ENCODE data around the gene NEURL4. TPM values are rescaled to one million over a fixed set of nuclear protein-coding genes. Genes with fewer than 3 reads are reported as not detected.

NEURL4 gene
- total RNA-seq, 4 donors from 2014 or later = 23.3 to 69.0 (median 53.9) TPM

DNA sequence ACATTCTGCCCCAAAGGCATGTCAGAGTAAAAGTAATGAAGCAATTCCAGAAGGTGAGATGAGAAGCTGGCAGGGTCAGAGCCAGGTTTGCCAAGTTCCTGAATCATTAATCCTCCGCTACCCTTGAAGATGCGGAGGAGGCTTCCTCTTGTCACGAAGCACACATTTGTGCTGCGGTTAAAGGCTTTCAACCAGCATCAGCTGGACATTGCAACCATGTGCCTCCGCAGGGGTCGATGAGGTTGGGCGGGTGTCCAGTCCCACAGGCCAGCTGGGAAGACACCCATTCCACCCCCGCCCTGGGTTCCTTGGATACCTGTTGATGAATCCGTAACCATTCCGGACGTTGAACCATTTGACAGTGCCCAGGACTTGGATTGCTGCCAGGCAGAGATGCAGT, 36.0 kb downstream of the NEURL4 start:
- no peaks in the 10 kb centered on the region for H3K27me3 ChIP-seq
- H3K4me3 ChIP-seq = no peak overlapping the region
- H3K27ac ChIP-seq = peak overlapping the region in 2 of 4 donors; percentile 86 to 92
- peaks cover 0 to 3% (median 0%) of the 10 kb centered on the region in 4 donors for H3K9me3 ChIP-seq
- no peak for DNase-seq
- TF ChIP-seq POLR2A (IDR thresholded peaks at IDR 0.05) (no peak), CTCF (IDR thresholded peaks at IDR 0.05) (no peak)
- no peaks in the 10 kb centered on the region for H3K36me3 ChIP-seq
- peaks cover 0 to 48% (median 17%) of the 10 kb centered on the region in 4 donors for H3K4me1 ChIP-seq

- Histone ChIP-seq H3K4me1 (peaks cover 0 to 48% (median 17%) of the 10 kb centered on the region in 4 donors), H3K9me3 (peaks cover 0 to 3% (median 0%) of the 10 kb centered on the region in 4 donors), H3K27ac (peak overlapping the region in 1 of 4 donors; percentile 86), H3K36me3 (no peaks in the 10 kb centered on the region), H3K4me3 (no peak overlapping the region), H3K27me3 (no peaks in the 10 kb centered on the region)
- no peak for TF ChIP-seq POLR2A (IDR thresholded peaks at IDR 0.05)
- DNase-seq = no peak
Measured at GRCh38 chr17:7292729-7293128, 36.4 kb downstream of the NEURL4 start.

DNA sequence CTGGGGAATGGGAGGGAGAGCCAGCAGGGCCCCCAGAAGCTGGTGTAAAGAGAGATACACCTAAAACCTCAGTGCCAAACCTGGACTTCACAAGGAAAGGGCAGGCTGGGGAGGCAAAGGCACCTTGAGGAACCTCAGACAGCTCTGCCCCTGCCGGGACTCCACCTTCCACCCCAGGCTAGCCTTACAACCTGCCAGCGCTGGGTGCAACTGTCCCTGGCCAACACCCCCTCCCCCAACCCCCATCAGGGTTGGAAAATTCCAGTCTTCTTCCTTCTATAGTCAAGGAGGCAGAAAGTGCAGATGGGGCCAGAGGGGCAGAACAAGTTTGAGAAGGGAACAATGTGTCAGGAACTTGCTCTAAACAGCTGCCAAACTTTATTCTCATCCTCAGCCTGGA, 36.9 kb downstream of the NEURL4 start:
- Histone ChIP-seq H3K9me3 (peaks cover 0 to 3% (median 0%) of the 10 kb centered on the region in 4 donors), H3K4me3 (no peak overlapping the region), H3K27ac (no peak overlapping the region), H3K36me3 (no peaks in the 10 kb centered on the region), H3K27me3 (no peaks in the 10 kb centered on the region), H3K4me1 (peaks cover 0 to 48% (median 17%) of the 10 kb centered on the region in 4 donors)
- no peak for TF ChIP-seq POLR2A (IDR thresholded peaks at IDR 0.05)
- no peak for TF ChIP-seq CTCF (IDR thresholded peaks at IDR 0.05)
- no peak for DNase-seq

GRCh38 chr17:7290685-7291084, 38.5 kb downstream of the NEURL4 start:
- no peak for DNase-seq
- Histone ChIP-seq H3K27ac (no peak overlapping the region), H3K27me3 (no peaks in the 10 kb centered on the region), H3K4me3 (no peak overlapping the region), H3K4me1 (peaks cover 0 to 36% (median 10%) of the 10 kb centered on the region in 4 donors), H3K9me3 (peaks cover 0 to 3% (median 0%) of the 10 kb centered on the region in 4 donors), H3K36me3 (no peaks in the 10 kb centered on the region)
- TF ChIP-seq POLR2A (IDR thresholded peaks at IDR 0.05) = no peak
- TF ChIP-seq CTCF (IDR thresholded peaks at IDR 0.05) = no peak

DNA sequence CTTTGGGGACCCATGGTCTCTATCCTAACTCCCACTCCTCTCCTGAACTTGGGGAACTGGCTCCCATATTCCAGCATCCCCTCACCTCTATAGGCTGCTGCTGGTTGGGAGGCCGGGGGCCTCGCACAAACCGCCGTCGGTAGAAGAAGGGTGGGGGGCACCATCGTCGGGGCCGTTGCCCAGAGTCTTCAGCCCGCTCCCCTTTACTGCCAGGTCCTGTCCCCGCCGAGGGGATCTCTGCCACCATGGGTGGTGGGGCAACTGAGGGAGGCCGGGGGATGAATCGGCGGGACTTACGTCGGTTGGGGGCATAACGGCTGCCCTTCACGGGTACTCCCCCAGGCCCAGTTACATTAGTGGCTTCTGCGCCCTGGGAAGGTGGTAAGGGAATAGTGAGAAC, 39.0 kb downstream of the NEURL4 start:
- TF ChIP-seq CTCF (IDR thresholded peaks at IDR 0.05) (no peak), POLR2A (IDR thresholded peaks at IDR 0.05) (no peak)
- DNase-seq = no peak
- H3K4me1 ChIP-seq = peaks cover 0 to 30% (median 10%) of the 10 kb centered on the region in 4 donors
- H3K9me3 ChIP-seq = peaks cover 0 to 3% (median 0%) of the 10 kb centered on the region in 4 donors
- H3K4me3 ChIP-seq = no peak overlapping the region
- H3K27me3 ChIP-seq = no peaks in the 10 kb centered on the region
- no peaks in the 10 kb centered on the region for H3K36me3 ChIP-seq
- H3K27ac ChIP-seq = no peak overlapping the region

GRCh38 chr17:7289256-7290032, 39.7 kb downstream of the NEURL4 start:
- no peak for TF ChIP-seq CTCF (IDR thresholded peaks at IDR 0.05)
- DNase-seq = no peak
- no peaks in the 10 kb centered on the region for H3K36me3 ChIP-seq
- no peak overlapping the region for H3K27ac ChIP-seq
- H3K9me3 ChIP-seq = peaks cover 0 to 2% (median 0%) of the 10 kb centered on the region in 4 donors
- H3K4me3 ChIP-seq = no peak overlapping the region
- H3K4me1 ChIP-seq = peaks cover 0 to 23% (median 3%) of the 10 kb centered on the region in 4 donors
- H3K27me3 ChIP-seq = no peaks in the 10 kb centered on the region

Measured in Peyer's patch (tissue), 4 donors.